SK-N-SH treated with all-trans-retinoic acid at 6 μM for 48 hours (cell line): ENCODE results near the gene RASSF6.

Experiments
- ATAC-seq: fragments of 200-7000 bp; cut with Tn5 transposase; 3 replicates; pipeline ENCODE4 v1.9.1; 2020; ENCODE audit warnings: mild to moderate bottlenecking, moderate library complexity
- ARNTL ChIP-seq: fragments of 450-650 bp; formaldehyde crosslinking; IDR thresholded peaks from 2 replicates; pipeline ENCODE4 v1.5.0; 2020; ENCODE audit warnings: low read depth, mild to moderate bottlenecking, moderate library complexity, borderline replicate concordance
- BACH2 ChIP-seq: fragments of 250-450 bp; sonication (Bioruptor Pico); IDR thresholded peaks from 2 replicates; pipeline ENCODE4 v1.9.0; 2021; ENCODE audit warnings: mild to moderate bottlenecking, borderline replicate concordance
- CREB5 ChIP-seq: fragments of 250-450 bp; sonication (Bioruptor Pico); IDR thresholded peaks from 2 replicates; pipeline ENCODE4 v1.5.1; 2020; ENCODE audit warnings: low read depth, mild to moderate bottlenecking, moderate library complexity
- CSDC2 ChIP-seq: fragments of 250-450 bp; sonication (Bioruptor Pico); IDR thresholded peaks from 2 replicates; pipeline ENCODE4 v1.5.0; 2020; ENCODE audit warnings: mild to moderate bottlenecking, moderate library complexity
- GLIS3 ChIP-seq: fragments of 250-450 bp; sonication (Bioruptor Pico); IDR thresholded peaks from 2 replicates; pipeline ENCODE4 v1.5.0; 2020; ENCODE audit warnings: mild to moderate bottlenecking, moderate library complexity
- OSR1 ChIP-seq: fragments of 250-450 bp; sonication (Bioruptor Pico); IDR thresholded peaks from 2 replicates; pipeline ENCODE4 v1.8.0; 2022; ENCODE audit warnings: moderate library complexity, mild to moderate bottlenecking, inconsistent platforms
- POU6F1 ChIP-seq: fragments of 250-450 bp; sonication (Bioruptor Pico); IDR thresholded peaks from 2 replicates; pipeline ENCODE4 v1.8.0; 2021; ENCODE audit warnings: low read depth, mild to moderate bottlenecking, moderate library complexity, borderline replicate concordance
- PPARA ChIP-seq: fragments of 250-450 bp; sonication (Bioruptor Pico); IDR thresholded peaks from 2 replicates; pipeline ENCODE4 v1.5.0; 2020; ENCODE audit warnings: mild to moderate bottlenecking, borderline replicate concordance
- SNAI2 ChIP-seq: fragments of 250-450 bp; sonication (Bioruptor Pico); IDR thresholded peaks from 2 replicates; pipeline ENCODE4 v1.5.0; 2020; ENCODE audit warnings: mild to moderate bottlenecking, moderate library complexity
- TCF4 ChIP-seq: fragments of 250-450 bp; sonication (Bioruptor Pico); IDR thresholded peaks from 2 replicates; pipeline ENCODE4 v1.8.0; 2021; ENCODE audit warnings: mild to moderate bottlenecking, moderate library complexity, borderline replicate concordance
- TOX ChIP-seq: fragments of 250-450 bp; sonication (Bioruptor Pico); IDR thresholded peaks from 2 replicates; pipeline ENCODE4 v1.8.0; 2021; ENCODE audit warnings: mild to moderate bottlenecking, moderate library complexity, borderline replicate concordance
- TSHZ2 ChIP-seq: fragments of 250-450 bp; sonication (Bioruptor Pico); IDR thresholded peaks from 2 replicates; pipeline ENCODE4 v1.5.0; 2020; ENCODE audit warnings: mild to moderate bottlenecking, moderate library complexity
- ZC3H10 ChIP-seq: fragments of 250-450 bp; sonication (Bioruptor Pico); IDR thresholded peaks from 2 replicates; pipeline ENCODE4 v1.5.1; 2021; ENCODE audit warnings: mild to moderate bottlenecking, moderate library complexity
- ZFP3 ChIP-seq: fragments of 250-450 bp; sonication (Bioruptor Pico); IDR thresholded peaks from 2 replicates; pipeline ENCODE4 v1.5.0; 2020; ENCODE audit warnings: mild to moderate bottlenecking, moderate library complexity
- ZFP30 ChIP-seq: fragments of 450-650 bp; formaldehyde crosslinking; IDR thresholded peaks from 2 replicates; pipeline ENCODE4 v1.5.0; 2022; ENCODE audit warnings: mild to moderate bottlenecking, moderate library complexity
- ZNF565 ChIP-seq: fragments of 450-650 bp; formaldehyde crosslinking; conservative IDR thresholded peaks from 2 replicates; pipeline ENCODE4 v1.5.0; 2020; ENCODE audit warnings: low read depth, mild to moderate bottlenecking, moderate library complexity
- ZNF70 ChIP-seq: fragments of 450-650 bp; formaldehyde crosslinking; IDR thresholded peaks from 2 replicates; pipeline ENCODE4 v1.5.0; 2020; ENCODE audit warnings: mild to moderate bottlenecking, moderate library complexity
- ZNF8 ChIP-seq: fragments of 450-650 bp; formaldehyde crosslinking; IDR thresholded peaks from 2 replicates; pipeline ENCODE4 v1.5.0; 2020; ENCODE audit warnings: mild to moderate bottlenecking, moderate library complexity
- TF ChIP-seq, protein P1 (sequence below): fragments of 250-450 bp; sonication (Bioruptor Pico); IDR thresholded peaks from 2 replicates; pipeline ENCODE4 v1.5.1; 2021; ENCODE audit warnings: mild to moderate bottlenecking, moderate library complexity
- TF ChIP-seq, protein P2 (sequence below): fragments of 250-450 bp; sonication (Bioruptor Pico); IDR thresholded peaks from 2 replicates; pipeline ENCODE4 v1.8.0; 2020; ENCODE audit warnings: mild to moderate bottlenecking, moderate library complexity, borderline replicate concordance

RASSF6 gene

DNA sequence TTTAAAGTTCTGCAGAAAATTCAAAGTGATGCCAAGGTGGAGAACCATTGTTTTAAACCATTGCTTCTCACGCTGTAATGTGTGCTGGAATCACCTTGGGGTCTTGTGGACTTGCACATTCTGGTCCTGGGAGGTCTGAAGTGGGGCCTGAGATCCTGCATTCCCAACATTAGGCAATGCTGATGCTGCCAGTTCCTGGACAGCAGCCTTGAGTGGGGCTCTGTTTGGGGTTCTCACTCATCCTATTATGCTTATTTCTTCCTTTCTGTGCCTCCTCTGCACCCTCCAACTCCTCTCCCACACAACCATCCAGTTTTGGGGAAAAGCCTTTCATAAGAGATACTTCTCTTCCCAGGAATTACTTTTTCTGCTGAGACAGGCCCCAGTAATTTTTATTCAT, 44.2 kb upstream of the RASSF6 start:
- ATAC-seq, result no peak

DNA sequence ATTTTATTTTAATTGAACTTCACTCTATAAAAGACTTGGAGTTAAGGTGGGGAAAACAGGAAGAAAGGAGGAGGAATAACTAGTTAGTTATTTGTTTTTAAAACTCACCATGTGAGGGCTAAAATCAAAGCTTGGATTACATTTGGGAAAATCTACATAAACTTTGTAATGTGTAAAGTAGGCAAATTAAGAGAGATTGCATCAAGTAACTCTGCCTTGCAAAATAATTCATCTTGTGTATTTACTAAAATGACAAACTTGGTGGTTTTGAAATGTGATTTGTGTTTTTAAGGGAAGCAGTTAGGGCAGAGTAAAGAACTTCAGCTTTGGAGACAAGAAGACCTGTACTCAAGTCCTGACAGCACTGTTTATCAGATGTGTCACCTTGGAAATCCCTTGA, 43.3 kb upstream of the RASSF6 start:
- TF ChIP-seq ZFP3 (CRISPR knock-in tag), result no peak

More for the DNA sequence above, 44.2 kb upstream of the RASSF6 start:
- TF ChIP-seq TCF4, result no peak
- TF ChIP-seq TSHZ2 (CRISPR knock-in tag), result no peak
- no peak for TF ChIP-seq ZFP30
- TF ChIP-seq ARNTL (CRISPR knock-in tag), result no peak
- TF ChIP-seq ZNF565 (CRISPR knock-in tag), result no peak
- TF ChIP-seq, protein P1, sequence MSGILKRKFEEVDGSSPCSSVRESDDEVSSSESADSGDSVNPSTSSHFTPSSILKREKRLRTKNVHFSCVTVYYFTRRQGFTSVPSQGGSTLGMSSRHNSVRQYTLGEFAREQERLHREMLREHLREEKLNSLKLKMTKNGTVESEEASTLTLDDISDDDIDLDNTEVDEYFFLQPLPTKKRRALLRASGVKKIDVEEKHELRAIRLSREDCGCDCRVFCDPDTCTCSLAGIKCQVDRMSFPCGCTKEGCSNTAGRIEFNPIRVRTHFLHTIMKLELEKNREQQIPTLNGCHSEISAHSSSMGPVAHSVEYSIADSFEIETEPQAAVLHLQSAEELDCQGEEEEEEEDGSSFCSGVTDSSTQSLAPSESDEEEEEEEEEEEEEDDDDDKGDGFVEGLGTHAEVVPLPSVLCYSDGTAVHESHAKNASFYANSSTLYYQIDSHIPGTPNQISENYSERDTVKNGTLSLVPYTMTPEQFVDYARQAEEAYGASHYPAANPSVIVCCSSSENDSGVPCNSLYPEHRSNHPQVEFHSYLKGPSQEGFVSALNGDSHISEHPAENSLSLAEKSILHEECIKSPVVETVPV (CRISPR knock-in tag), result no peak
- no peak for TF ChIP-seq ZFP3 (CRISPR knock-in tag)
- no peak for TF ChIP-seq TOX
- TF ChIP-seq CSDC2 (CRISPR knock-in tag), result no peak
- TF ChIP-seq, protein P2, sequence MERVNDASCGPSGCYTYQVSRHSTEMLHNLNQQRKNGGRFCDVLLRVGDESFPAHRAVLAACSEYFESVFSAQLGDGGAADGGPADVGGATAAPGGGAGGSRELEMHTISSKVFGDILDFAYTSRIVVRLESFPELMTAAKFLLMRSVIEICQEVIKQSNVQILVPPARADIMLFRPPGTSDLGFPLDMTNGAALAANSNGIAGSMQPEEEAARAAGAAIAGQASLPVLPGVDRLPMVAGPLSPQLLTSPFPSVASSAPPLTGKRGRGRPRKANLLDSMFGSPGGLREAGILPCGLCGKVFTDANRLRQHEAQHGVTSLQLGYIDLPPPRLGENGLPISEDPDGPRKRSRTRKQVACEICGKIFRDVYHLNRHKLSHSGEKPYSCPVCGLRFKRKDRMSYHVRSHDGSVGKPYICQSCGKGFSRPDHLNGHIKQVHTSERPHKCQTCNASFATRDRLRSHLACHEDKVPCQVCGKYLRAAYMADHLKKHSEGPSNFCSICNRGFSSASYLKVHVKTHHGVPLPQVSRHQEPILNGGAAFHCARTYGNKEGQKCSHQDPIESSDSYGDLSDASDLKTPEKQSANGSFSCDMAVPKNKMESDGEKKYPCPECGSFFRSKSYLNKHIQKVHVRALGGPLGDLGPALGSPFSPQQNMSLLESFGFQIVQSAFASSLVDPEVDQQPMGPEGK, result no peak
- no peak for TF ChIP-seq SNAI2
- no peak for TF ChIP-seq OSR1 (CRISPR knock-in tag)

DNA sequence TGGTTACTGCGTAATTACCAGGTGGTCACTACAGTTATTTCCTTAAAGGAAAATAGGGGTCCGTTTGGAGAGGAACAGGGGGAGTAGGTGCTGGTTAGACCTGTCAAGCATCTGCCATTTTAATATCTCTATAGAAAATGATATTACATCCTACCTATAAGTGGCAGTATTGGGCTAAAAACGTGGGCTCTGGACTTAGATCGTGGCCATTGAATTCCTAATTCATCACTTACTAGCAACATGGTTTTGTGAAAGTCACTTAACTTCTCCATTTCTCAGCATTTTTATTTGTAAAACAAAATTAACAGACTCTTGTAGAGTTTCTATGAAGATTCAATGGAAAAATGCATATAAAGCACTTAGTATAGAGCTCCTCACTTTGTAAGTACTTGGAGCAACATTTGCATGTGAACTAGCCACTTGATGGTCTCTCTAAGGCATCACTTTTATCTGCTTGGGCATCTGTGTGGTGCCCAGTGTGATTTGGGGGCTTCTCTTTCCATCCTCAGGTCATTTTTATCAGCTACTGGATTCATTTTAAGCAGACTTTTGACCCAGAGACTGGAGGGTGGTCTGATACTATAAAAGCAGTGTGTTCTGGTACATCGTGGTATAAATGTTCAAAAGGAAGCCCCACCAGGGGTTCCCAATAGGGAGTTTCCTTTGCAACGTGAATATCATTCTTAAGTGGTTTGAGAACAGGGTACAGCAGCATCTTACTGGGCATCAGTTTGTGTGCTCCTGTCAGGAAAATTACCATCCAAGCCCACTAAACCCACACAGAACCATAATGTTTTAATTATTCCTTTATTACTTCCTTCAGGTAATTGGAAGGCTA, 42.7 kb upstream of the RASSF6 start:
- no peak for TF ChIP-seq ZFP3 (CRISPR knock-in tag)
- TF ChIP-seq, protein P1 (CRISPR knock-in tag), result no peak
- TF ChIP-seq PPARA (CRISPR knock-in tag), result no peak
- no peak for TF ChIP-seq CSDC2 (CRISPR knock-in tag)
- TF ChIP-seq POU6F1 (CRISPR knock-in tag), result no peak
- TF ChIP-seq ZFP30, result no peak
- no peak for TF ChIP-seq ZC3H10
- TF ChIP-seq ZNF70 (CRISPR knock-in tag), result no peak
- TF ChIP-seq BACH2 (CRISPR knock-in tag), result no peak
- no peak for TF ChIP-seq TCF4
- TF ChIP-seq CREB5, result no peak
- TF ChIP-seq GLIS3 (CRISPR knock-in tag), result no peak
- no peak for TF ChIP-seq OSR1 (CRISPR knock-in tag)
- TF ChIP-seq ZNF8 (CRISPR knock-in tag), result no peak
- no peak for TF ChIP-seq SNAI2
- peak; percentile 93 for ATAC-seq

More for the DNA sequence above, 43.3 kb upstream of the RASSF6 start:
- no peak for ATAC-seq
